SH-SY5Y (cell line): Measurements from ENCODE around the gene SLC12A3.

Source experiments
- GATA2 ChIP-seq: IDR thresholded peaks from 2 replicates; pipeline ENCODE4 v1.6.1; 2011; ENCODE audit warnings: mild to moderate bottlenecking, low read depth, low read length
- GATA3 ChIP-seq: IDR thresholded peaks from 2 replicates; pipeline ENCODE4 v1.6.1; 2011; ENCODE audit warnings: low read depth, mild to moderate bottlenecking, low read length, moderate library complexity

- TF ChIP-seq GATA2: peak; percentile 98
- peak; percentile 79 for TF ChIP-seq GATA3
Measured at GRCh38 chr16:56864960-56865359, at the start of gene SLC12A3.
